Embryonic facial prominence (tissue), 1 donor: ENCODE results near the gene NTN4.
"Not testable (repeated sequence)": the region's sequence is repeated elsewhere in the genome, so short reads cannot be mapped to it uniquely, and the experiment has no call there.

Experiments
- DNase-seq: peaks from one replicate; pipeline ENCODE4 v3.0.0-alpha.2; 2016; ENCODE audit errors: extremely low spot score

The NTN4 gene

DNA sequence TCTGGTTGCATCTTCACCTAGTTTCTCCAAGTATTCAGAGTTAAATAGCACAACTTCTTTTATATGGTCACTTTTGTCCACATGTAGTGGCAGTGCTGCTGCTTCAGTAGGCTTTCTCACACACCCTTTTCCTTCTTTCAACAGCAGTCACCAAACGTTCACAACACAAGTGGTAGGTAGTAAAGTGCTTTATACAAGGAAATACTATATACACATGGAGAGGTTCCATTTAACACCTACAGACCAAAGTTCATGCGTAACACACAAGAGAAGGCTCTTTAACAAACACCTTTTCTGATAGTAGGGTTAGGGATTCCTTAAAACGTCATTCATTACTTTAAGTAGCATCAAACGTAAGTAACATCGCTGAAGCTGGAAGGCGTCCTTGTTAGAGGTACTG lies 132.2 kb downstream of the NTN4 start:
- no peak for DNase-seq

- not testable (repeated sequence) for DNase-seq
Measured at GRCh38 chr12:95654665-95655064, 135.9 kb downstream of the NTN4 start.

- DNase-seq, result no peak
Measured at GRCh38 chr12:95653771-95654546, 136.6 kb downstream of the NTN4 start.

GRCh38 chr12:95651681-95652080 lies 138.9 kb downstream of the NTN4 start:
- DNase-seq, result no peak

DNA sequence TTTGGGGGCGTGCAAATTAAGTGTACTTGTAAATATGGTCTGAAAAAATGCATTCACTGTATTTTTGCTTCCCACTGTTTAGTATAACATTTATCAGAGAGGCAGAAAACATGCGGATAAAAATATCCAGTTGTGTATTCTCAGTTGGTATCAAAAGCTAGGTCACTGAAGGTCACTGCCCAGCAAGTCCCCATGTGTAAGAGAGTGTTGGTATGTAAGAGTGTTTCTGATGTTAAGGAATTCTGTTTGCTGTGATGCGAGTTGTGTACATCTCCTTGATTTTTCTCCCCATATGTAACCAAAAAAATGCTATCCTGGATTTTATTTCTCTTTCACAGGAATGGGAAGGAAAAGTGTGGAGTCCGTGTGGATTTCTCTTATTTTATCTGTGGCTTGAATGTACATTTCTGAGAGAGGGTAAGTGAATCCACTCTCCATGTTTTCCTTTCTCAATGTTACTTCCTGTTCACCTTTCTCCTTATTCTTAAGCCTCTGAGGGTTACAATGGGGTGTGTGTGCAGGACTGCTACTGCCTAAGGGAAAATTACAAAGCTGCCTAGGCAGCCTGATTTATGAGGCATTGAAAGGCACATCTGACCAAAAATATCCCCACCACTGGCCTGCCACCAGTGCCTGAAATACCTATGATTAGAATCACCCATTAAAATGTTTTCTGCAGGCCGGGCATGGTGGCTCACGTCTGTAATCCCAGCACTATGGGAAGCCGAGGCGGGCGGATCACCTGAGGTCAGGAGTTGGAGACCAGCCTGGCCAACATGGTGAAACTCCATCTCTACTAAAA lies 141.4 kb downstream of the NTN4 start:
- DNase-seq, result no peak

GRCh38 chr12:95646781-95647190 lies 143.8 kb downstream of the NTN4 start:
- no peak for DNase-seq

DNA sequence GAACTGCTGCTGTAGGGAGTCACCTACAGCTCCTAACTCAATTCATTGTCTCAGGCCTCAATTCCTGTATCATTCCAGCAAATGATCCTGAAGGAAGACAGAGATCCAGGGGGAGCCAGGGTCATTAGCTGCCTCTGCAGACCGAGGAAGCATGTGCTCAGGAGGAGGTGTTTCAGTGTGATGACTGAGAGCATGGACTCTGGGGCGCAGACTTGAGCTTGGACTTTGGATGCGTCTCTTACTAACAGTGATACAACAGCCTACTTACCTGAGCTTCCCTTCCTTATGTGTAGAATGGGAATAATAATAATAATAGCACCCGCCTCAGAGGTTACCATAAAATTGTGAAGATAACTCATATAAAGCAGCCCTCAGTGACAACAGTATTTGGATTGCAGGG lies 147.3 kb downstream of the NTN4 start:
- DNase-seq, result no peak

GRCh38 chr12:95642583-95642982 lies 148.0 kb downstream of the NTN4 start:
- no peak for DNase-seq

DNA sequence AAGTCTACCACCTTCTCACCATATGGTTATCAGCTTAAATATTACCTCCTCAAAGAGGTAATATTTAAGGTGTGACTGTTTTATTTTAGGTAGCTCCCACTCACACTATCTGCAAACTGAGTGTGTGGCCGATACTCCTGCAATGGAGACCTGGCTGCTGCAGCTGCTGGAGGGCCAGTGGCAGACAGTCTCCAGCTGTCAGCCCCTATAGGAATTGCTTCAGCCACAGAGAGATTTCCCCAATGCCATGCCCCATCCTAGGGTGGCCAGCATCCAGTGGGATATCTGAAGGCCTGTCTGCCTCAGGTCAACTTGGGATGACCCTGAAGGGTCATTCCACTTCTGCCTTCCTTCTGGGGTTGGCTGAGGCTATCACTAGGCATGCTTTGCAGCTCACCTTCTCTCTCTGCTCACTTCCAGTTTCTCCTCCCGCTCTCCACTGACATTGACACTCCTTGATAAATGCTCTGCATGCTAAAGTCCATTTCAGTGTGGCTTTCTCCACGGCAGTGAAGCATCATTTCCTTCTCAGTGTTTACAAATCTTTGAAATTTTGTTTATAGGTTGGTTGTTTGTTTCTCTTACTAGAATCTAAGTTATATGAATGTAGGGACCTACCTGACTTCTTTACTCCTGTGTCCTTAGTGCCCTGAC lies 149.1 kb downstream of the NTN4 start:
- no peak for DNase-seq

DNA sequence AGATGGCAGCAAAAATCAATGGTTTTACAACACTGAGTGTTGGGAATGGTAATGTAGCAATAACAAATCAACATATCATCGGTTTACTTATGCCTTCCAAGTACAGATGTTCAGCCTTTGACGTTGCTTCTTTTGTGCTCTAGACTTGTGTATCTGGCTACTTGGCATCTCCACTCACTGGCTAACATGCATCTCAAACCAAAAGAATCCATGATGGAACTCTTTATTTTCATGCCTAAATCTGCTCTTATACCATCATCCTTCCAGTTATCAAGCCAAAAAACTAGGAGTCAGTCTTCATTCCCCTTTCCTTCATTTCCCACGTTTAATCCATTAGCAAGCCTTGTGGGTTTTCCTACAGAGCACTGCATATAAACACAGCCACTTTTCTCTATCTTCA lies 150.0 kb downstream of the NTN4 start:
- no peak for DNase-seq

- no peak for DNase-seq
Measured at GRCh38 chr12:95637471-95638155, 153.0 kb downstream of the NTN4 start.

DNA sequence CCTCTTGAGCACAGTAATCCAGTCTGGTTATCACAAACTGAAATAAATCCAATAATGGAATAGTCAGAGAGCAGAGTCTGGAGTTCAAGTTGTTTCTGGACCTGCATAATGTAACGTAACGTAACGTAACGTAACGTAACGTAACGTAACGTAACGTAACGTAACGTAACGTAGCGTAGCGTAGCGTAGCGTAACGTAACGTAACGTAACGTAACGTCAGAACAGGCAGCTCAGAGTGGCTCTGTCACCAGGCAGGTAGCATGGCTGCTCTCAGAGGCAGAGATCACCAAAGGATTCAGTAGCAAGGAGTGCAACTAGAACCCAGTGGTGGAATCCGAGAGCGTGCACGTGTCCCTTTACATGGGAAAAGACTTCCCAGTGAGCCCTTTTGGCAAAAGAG lies 153.6 kb downstream of the NTN4 start:
- no peak for DNase-seq

DNA sequence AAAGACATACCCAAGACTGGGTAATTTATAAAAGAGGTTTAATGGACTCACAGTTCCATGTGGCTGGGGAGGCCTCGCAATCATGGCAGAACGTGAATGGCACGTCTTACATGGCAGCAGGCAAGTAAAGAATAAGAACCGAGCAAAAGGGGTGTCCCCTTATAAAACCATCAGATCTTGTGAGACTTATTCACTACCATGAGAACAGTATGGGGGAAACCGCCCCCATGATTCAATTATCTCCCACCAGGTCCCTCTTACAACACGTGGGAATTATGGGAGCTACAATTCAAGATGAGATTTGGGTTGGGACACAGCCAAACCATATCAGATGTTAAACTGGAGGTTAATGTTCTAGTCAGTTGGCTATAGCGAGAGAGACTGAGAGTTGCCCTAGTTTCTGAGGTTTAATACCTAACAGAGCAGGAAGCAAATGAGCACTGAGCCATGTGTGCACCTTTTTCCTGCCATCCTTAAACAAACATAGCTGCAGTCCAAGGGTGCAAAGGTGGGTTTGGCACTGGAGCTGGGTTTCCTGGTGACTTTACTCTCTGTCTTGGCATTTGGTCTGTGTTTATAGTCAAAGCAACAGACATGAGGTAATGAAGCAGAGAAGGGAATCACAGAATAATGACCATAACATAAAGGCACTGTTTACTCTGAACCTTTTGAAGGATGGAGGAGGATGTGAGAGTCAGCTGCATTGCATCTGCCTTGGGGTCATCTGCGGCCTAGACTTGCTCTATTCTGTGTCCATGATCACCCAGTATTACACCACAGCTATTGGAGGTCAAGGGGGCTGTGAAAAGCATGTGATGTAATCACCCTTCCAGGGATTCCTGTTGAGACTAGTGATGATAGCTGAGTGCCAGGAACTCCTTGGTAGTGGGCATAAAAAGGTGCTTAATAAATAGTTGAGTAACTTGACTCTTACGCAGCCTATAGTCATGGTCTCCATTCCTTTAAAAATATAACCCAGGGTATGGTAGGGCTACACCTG lies 155.6 kb downstream of the NTN4 start:
- DNase-seq, result no peak

GRCh38 chr12:95633732-95634465 lies 156.7 kb downstream of the NTN4 start:
- no peak for DNase-seq

DNA sequence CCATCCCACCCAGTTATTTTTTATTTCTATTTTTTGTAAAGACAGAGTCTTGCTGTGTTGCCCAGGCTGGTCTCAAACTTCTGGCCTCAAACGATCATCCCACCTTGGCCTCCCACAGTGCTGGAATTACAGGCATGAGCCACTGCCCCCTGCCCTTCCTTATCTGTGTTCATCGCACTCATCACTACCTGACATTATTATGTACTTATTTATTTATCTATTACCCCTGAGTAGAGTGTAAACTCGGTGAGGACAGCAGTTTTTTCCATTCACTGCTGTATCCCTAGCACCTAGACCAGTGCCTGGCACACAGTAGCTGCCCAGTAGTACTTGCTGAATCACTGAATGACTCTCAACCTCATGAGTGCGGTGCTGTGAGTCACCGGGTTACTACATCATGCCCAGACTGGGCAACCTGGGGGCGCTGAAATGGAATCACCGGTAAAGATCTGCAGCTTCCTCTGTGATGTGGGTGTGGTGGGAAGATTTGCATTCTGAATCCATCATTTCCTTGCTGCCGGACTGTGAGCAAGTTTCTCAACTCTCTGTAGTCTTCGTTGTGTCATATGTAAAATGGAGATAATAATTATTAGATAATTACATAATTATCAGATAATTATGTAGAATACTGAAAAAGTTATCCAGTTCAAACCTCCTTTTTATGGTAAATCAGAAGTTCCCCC lies 157.4 kb downstream of the NTN4 start:
- DNase-seq, result no peak

DNA sequence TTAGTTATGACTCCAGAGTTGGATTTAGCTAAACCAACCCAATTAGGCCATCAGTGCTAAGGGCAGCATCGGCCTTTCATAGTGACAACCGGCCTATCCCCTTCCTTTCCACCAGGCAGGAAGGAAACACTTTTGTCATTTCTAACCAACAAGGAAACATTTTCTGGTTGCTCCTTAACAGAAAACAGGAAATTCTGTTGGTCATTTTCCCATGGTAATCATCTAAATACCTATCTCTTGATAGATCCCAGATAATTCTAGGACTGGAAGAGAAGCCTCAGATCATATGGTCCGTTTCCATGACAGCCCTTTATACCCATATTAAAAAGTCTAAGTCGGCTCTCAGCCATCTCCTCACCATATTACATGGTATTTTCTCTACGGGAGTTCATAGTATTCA lies 160.1 kb downstream of the NTN4 start:
- DNase-seq, result no peak

DNA sequence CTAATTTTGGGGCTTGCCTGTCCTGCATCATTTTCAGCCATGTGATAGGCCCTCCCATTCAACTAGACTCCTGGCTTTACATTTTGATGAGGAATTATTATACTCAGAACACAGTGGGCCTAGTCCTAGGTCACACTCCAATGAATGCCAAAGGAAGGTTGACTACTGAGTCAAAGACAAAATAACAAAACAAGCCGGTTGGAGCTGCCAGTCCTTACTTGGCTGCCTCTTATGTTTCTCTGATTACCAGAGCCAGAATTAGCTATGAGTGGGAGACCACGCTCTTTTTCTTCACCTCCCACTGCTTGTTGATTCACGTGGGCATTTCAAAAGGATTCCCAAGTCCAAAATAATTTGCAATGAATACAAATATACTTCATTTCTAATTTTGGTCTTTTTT lies 161.2 kb downstream of the NTN4 start:
- no peak for DNase-seq

- DNase-seq, result no peak
Measured at GRCh38 chr12:95626854-95627253, 163.7 kb downstream of the NTN4 start.

- DNase-seq, result no peak
Measured at GRCh38 chr12:95625012-95625411, 165.6 kb downstream of the NTN4 start.

DNA sequence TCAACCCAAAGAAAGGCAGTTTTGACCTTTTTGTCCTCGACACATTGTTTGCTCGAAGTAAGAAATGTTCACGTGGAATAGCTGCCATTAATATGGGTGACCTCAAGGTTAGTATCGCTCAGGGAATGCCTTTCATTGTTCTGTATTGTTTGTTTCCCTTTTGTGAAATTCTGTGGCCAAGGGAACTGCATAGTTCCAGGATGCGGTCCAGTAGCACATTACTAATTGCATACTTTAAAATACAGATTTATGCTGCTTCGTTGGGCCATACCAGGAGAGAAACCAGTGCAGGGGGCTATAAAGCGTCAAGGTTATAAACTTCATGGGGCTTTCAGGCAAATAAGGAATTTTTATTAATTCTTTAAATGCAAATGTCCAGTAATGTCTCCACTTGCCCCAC lies 166.0 kb downstream of the NTN4 start:
- no peak for DNase-seq
